HCT116 (cell line): ENCODE results near the gene CAMK2A. TPM values are rescaled to one million over a fixed set of nuclear protein-coding genes. Genes with fewer than 3 reads are reported as not detected.

Source experiments
- ATAC-seq: fragments of 200-7000 bp; cut with Tn5 transposase; 2 replicates; pipeline ENCODE4 v1.9.1; 2020; ENCODE audit warnings: mild to moderate bottlenecking, moderate library complexity
- BruUV-seq: library from RNA; stranded (reverse); fragments of 400-500 nt; replicated peaks from 2 replicates; lab custom pipeline; 2021; lab: Mats Ljungman, UMichigan
- CTCF ChIA-PET: fragments of 300-600 bp; sonication (Branson Sonifier 250); formaldehyde crosslinking; loops from one replicate; lab custom pipeline; 2021; ENCODE audit warnings: antibody characterized with exemption; lab: Charles Lee
- POLR2A ChIA-PET: fragments of 300-600, 350-600 bp; sonication (Branson Sonifier 250); formaldehyde crosslinking; loops from one replicate; lab custom pipeline; 2021; ENCODE audit warnings: antibody characterized with exemption; lab: Charles Lee
- RAD21 ChIA-PET, 2 experiments: fragments of 300-600 bp; sonication (Branson Sonifier 250); formaldehyde crosslinking; loops; one replicate each; lab custom pipeline; 2023; ENCODE audit warnings: low total read pairs in 2 of 2; ENCODE audit not compliant: uncharacterized antibody in 2 of 2, unreplicated experiment in 2 of 2, low non-redundant PET in 1 of 2; lab: Charles Lee
- DNase-seq: peaks from one replicate; pipeline ENCODE4 v3.0.0-alpha.2; 2010; ENCODE audit warnings: low read depth, low spot score
- H2AFZ ChIP-seq: fragments of 200-600 bp; shearing (Covaris generic), sonication (generic); 2 replicates; pipeline ENCODE4 v1.6.1; 2017; ENCODE audit warnings: low read depth, mixed run types, mixed read lengths, antibody characterized with exemption, low read length; ENCODE audit not compliant: poor library complexity, severe bottlenecking
- H3K27ac ChIP-seq: 2 replicates; pipeline ENCODE4 v1.5.1; 2012; ENCODE audit warnings: low read depth, low read length
- H3K27me3 ChIP-seq: fragments of 200-600 bp; sonication (generic); 2 replicates; pipeline ENCODE4 v1.6.1; 2016; ENCODE audit warnings: mixed run types, low read length, mixed read lengths; ENCODE audit not compliant: insufficient read depth
- H3K36me3 ChIP-seq, 2 experiments: fragments of 200-500 bp in 1 of 2; fragments of 200-600 bp in 1 of 2; sonication (Bioruptor generic) in 1 of 2; sonication (generic) in 1 of 2; 2 replicates each; pipeline versions ENCODE4 v1.5.1 to v1.6.1; 2014 to 2016; ENCODE audit warnings: low read length in 2 of 2, inconsistent platforms in 1 of 2, mixed read lengths in 1 of 2, mixed run types in 1 of 2; ENCODE audit not compliant: insufficient read depth in 2 of 2, control insufficient read depth in 1 of 2
- H3K4me1 ChIP-seq, 2 experiments: fragments of 200-600 bp in 1 of 2; sonication (generic) in 1 of 2; 2 replicates each; pipeline versions ENCODE4 v1.5.1 to v1.6.1; 2012 to 2017; ENCODE audit warnings: low read length in 2 of 2, inconsistent platforms in 1 of 2, mild to moderate bottlenecking in 1 of 2, mixed read lengths in 1 of 2, mixed run types in 1 of 2, moderate library complexity in 1 of 2; ENCODE audit not compliant: insufficient read depth in 2 of 2, control insufficient read depth in 1 of 2
- H3K4me2 ChIP-seq: fragments of 200-600 bp; sonication (generic); 2 replicates; pipeline ENCODE4 v1.6.1; 2017; ENCODE audit warnings: mixed run types, low read length, mixed read lengths
- H3K4me3 ChIP-seq, 2 experiments: fragments of 200-600 bp in 1 of 2; sonication (generic) in 1 of 2; replicated peaks in 1 of 2; 2 replicates each; pipeline ENCODE4 v1.5.1; 2011 to 2016; ENCODE audit warnings: low read length in 2 of 2, control low read depth in 1 of 2, low read depth in 1 of 2, mild to moderate bottlenecking in 1 of 2, mixed read lengths in 1 of 2, mixed run types in 1 of 2
- H3K79me2 ChIP-seq: fragments of 200-600 bp; sonication (generic); 2 replicates; pipeline ENCODE4 v1.6.1; 2017; ENCODE audit warnings: mild to moderate bottlenecking, mixed run types, low read length, moderate library complexity, mixed read lengths; ENCODE audit not compliant: insufficient read depth
- H3K9ac ChIP-seq: fragments of 200-600 bp; sonication (generic); 2 replicates; pipeline ENCODE4 v1.6.1; 2016; ENCODE audit warnings: low read length, mixed read lengths
- H3K9me2 ChIP-seq: fragments of 200-600 bp; sonication (generic), shearing (Covaris generic); 2 replicates; pipeline ENCODE4 v1.6.1; 2017; ENCODE audit warnings: mixed run types, mild to moderate bottlenecking, moderate library complexity; ENCODE audit not compliant: insufficient read depth
- H3K9me3 ChIP-seq, 2 experiments: fragments of 200-500 bp in 1 of 2; fragments of 200-600 bp in 1 of 2; sonication (Bioruptor generic) in 1 of 2; sonication (generic) in 1 of 2; 2 replicates each; pipeline ENCODE4 v1.6.1; 2014 to 2017; ENCODE audit warnings: low read length in 2 of 2, mixed read lengths in 2 of 2, inconsistent platforms in 1 of 2, low read depth in 1 of 2, mild to moderate bottlenecking in 1 of 2, mixed run types in 1 of 2, moderate library complexity in 1 of 2; ENCODE audit not compliant: control insufficient read depth in 1 of 2, insufficient read depth in 1 of 2
- H4K20me1 ChIP-seq: fragments of 200-600 bp; sonication (generic), shearing (Covaris generic); 2 replicates; pipeline ENCODE4 v1.6.1; 2017; ENCODE audit warnings: mixed run types, mild to moderate bottlenecking, moderate library complexity; ENCODE audit not compliant: insufficient read depth
- CBX3 ChIP-seq: IDR thresholded peaks from 2 replicates; pipeline ENCODE4 v1.6.1; 2012; ENCODE audit warnings: low read depth
- CEBPB ChIP-seq: IDR thresholded peaks from 2 replicates; pipeline ENCODE4 v1.6.1; 2012; ENCODE audit warnings: low read depth
- CTCF ChIP-seq, 3 experiments: fragments of 200-600 bp in 1 of 3; sonication (generic) in 1 of 3; IDR thresholded peaks in 2 of 3; conservative IDR thresholded peaks in 1 of 3; 2 replicates each; pipeline ENCODE4 v1.5.1; 2012 to 2017; ENCODE audit warnings: low read depth in 2 of 3, low read length in 2 of 3, antibody characterized with exemption in 1 of 3, borderline replicate concordance in 1 of 3, control low read depth in 1 of 3, mild to moderate bottlenecking in 1 of 3, mixed read lengths in 1 of 3, mixed run types in 1 of 3, moderate library complexity in 1 of 3; ENCODE audit not compliant: insufficient read depth in 1 of 3
- ELF1 ChIP-seq: IDR thresholded peaks from 2 replicates; pipeline ENCODE4 v1.6.1; 2012; ENCODE audit warnings: low read depth, borderline replicate concordance
- FOSL1 ChIP-seq: IDR thresholded peaks from 2 replicates; pipeline ENCODE4 v1.6.1; 2012; ENCODE audit warnings: low read depth
- JUND ChIP-seq: IDR thresholded peaks from 2 replicates; pipeline ENCODE4 v1.6.1; 2012
- MAX ChIP-seq: IDR thresholded peaks from 2 replicates; pipeline ENCODE4 v1.6.1; 2012
- POLR2A ChIP-seq: IDR thresholded peaks from 2 replicates; pipeline ENCODE4 v1.7.0; 2011; ENCODE audit warnings: borderline replicate concordance; ENCODE audit not compliant: insufficient read depth, insufficient read length; ENCODE audit errors: extremely low read depth
- SIN3A ChIP-seq: IDR thresholded peaks from 2 replicates; pipeline ENCODE4 v1.6.1; 2012; ENCODE audit warnings: low read depth
- SRF ChIP-seq: IDR thresholded peaks from 2 replicates; pipeline ENCODE4 v1.6.1; 2012; ENCODE audit warnings: low read depth
- TCF7L2 ChIP-seq: IDR thresholded peaks from 2 replicates; pipeline ENCODE4 v1.7.0; 2011; ENCODE audit warnings: borderline replicate concordance, inconsistent platforms; ENCODE audit not compliant: insufficient read depth, insufficient read length; ENCODE audit errors: extremely low read depth
- YY1 ChIP-seq: IDR thresholded peaks from 2 replicates; pipeline ENCODE4 v1.6.1; 2011; ENCODE audit warnings: low read length, low read depth, moderate library complexity, mild to moderate bottlenecking; ENCODE audit not compliant: insufficient replicate concordance; ENCODE audit errors: extremely low read depth
- ZFX ChIP-seq: fragments of 450-650 bp; IDR thresholded peaks from 2 replicates; pipeline ENCODE4 v1.6.1; 2017
- ZNF274 ChIP-seq: fragments of 200-500 bp; sonication (Bioruptor generic); IDR thresholded peaks from 2 replicates; pipeline ENCODE4 v1.6.1; 2014; ENCODE audit warnings: mild to moderate bottlenecking, low read depth, low read length, inconsistent platforms
- intact Hi-C: fragments of 100-400 bp; cut with micrococcal nuclease; formaldehyde crosslinking; loops from 2 replicates; pipeline ENCODE4 v1.10.0; 2022
- total RNA-seq: library from RNA; stranded (reverse); gene quantifications from one replicate; pipeline ENCODE4 v1.2.1, GENCODE V29; 2021; ENCODE audit not compliant: unreplicated experiment

The CAMK2A gene
- total RNA-seq, 1 experiment from 2014 or later = not detected

GRCh38 chr5:150329881-150330876, 40.6 kb upstream of the CAMK2A start:
- BruUV-seq = no TSS peak
- H3K4me2 ChIP-seq = no peak overlapping the region
- RAD21 ChIA-PET = no interaction called here
- no peaks in the 10 kb centered on the region for H3K27me3 ChIP-seq
- intact Hi-C loops = no loop called here
- H3K4me1 ChIP-seq = no peaks in the 10 kb centered on the region
- no peaks in the 10 kb centered on the region for H4K20me1 ChIP-seq
- no peaks in the 10 kb centered on the region for H3K36me3 ChIP-seq
- H3K27ac ChIP-seq = no peak overlapping the region
- POLR2A ChIA-PET = no interaction called here
- CTCF ChIA-PET = no interaction called here
- no peak overlapping the region for H2AFZ ChIP-seq
- TF ChIP-seq SIN3A (no peak), CTCF (IDR thresholded peaks at IDR 0.05 in 2 of 3, conservative IDR thresholded peaks at IDR 0.05 in 1 of 3; ENCODE audit: borderline replicate concordance in 1 of 3, insufficient read depth in 1 of 3, low read depth in 2 of 3, low read length in 2 of 3) (no peak), ZNF274 (no peak), ZFX (no peak)
- DNase-seq = no peak
- ATAC-seq = no peak
- H3K79me2 ChIP-seq = no peaks in the 10 kb centered on the region
- no peaks in the 10 kb centered on the region for H3K9me2 ChIP-seq
- H3K9me3 ChIP-seq = no peaks in the 10 kb centered on the region
- no peak overlapping the region for H3K4me3 ChIP-seq
- H3K9ac ChIP-seq = no peak overlapping the region

GRCh38 chr5:150329038-150329437, 39.5 kb upstream of the CAMK2A start:
- RAD21 ChIA-PET = no interaction called here
- CTCF ChIA-PET = interaction anchor here (1.3 kb wide), 1 partner anchor 21 kb away, joined by 3 read pairs; no protein-coding TSS in a partner anchor
- TF ChIP-seq JUND (no peak), YY1 (no peak), ZFX (no peak), SRF (no peak), TCF7L2 (no peak), MAX (no peak), CBX3 (no peak), FOSL1 (no peak), CEBPB (no peak), POLR2A (no peak), CTCF (IDR thresholded peaks at IDR 0.05 in 2 of 3, conservative IDR thresholded peaks at IDR 0.05 in 1 of 3; ENCODE audit: borderline replicate concordance in 1 of 3, insufficient read depth in 1 of 3, low read depth in 2 of 3, low read length in 2 of 3) (no peak), ELF1 (no peak)

More at GRCh38 chr5:150329038-150329437, 39.5 kb upstream of the CAMK2A start:
- Histone ChIP-seq H3K4me1 (no peaks in the 10 kb centered on the region), H3K4me2 (no peak overlapping the region), H3K9me3 (no peaks in the 10 kb centered on the region), H3K27ac (no peak overlapping the region), H2AFZ (no peak overlapping the region), H3K36me3 (no peaks in the 10 kb centered on the region), H3K9me2 (no peaks in the 10 kb centered on the region), H3K4me3 (no peak overlapping the region), H3K9ac (no peak overlapping the region), H3K79me2 (no peaks in the 10 kb centered on the region), H3K27me3 (no peaks in the 10 kb centered on the region), H4K20me1 (no peaks in the 10 kb centered on the region)
- DNase-seq (no peak), ATAC-seq (no peak)
- intact Hi-C loops = no loop called here
- POLR2A ChIA-PET = no interaction called here
- BruUV-seq = no TSS peak
